B cell (primary cell): Measurements from ENCODE around the gene EIF2B4. TPM values are rescaled to one million over a fixed set of nuclear protein-coding genes. Genes with fewer than 3 reads are reported as not detected.

Experiments
- ATAC-seq: fragments of 200-7000 bp; cut with Tn5 transposase; one replicate; pipeline ENCODE4 v1.10.0; 2021; ENCODE audit warnings: low read depth, mild to moderate bottlenecking, moderate number of reproducible peaks, moderate library complexity
- CTCF ChIA-PET: fragments of 350-600 bp; sonication (Branson Sonifier 250); formaldehyde crosslinking; loops from one replicate; lab custom pipeline; 2021; ENCODE audit warnings: antibody characterized with exemption, inconsistent platforms; lab: Charles Lee
- POLR2A ChIA-PET: fragments of 350-600 bp; sonication (Branson Sonifier 250); formaldehyde crosslinking; loops from one replicate; lab custom pipeline; 2021; ENCODE audit warnings: antibody characterized with exemption; lab: Charles Lee
- DNase-seq: peaks from one replicate; pipeline ENCODE4 v3.0.0; 2013
- H2AFZ ChIP-seq: 2 replicates; pipeline ENCODE4 v1.6.1; 2012; ENCODE audit warnings: mild to moderate bottlenecking, low read depth, low read length; ENCODE audit not compliant: insufficient read depth, poor library complexity, severe bottlenecking
- H3K27ac ChIP-seq, 2 donors: 1 replicate in 1 of 2; 2 replicates in 1 of 2; pipeline ENCODE4 v1.5.1; 2012 to 2013; ENCODE audit warnings: low read length in 2 of 2, mild to moderate bottlenecking in 2 of 2, moderate library complexity in 1 of 2
- H3K27me3 ChIP-seq, 4 experiments: fragments of 200-600 bp in 1 of 4; sonication (generic) in 1 of 4; replicated peaks in 1 of 4; 1 replicate in 2 of 4; 2 replicates in 2 of 4; pipeline versions ENCODE4 v1.6.1 to v1.7.0; 2013 to 2016; ENCODE audit warnings: low read length in 3 of 4, mild to moderate bottlenecking in 2 of 4, mixed read lengths in 1 of 4, moderate library complexity in 1 of 4; ENCODE audit not compliant: insufficient read depth in 4 of 4, control insufficient read depth in 3 of 4; ENCODE audit errors: control extremely low read depth in 1 of 4
- H3K36me3 ChIP-seq, 2 experiments: replicated peaks in 1 of 2; 1 replicate in 1 of 2; 2 replicates in 1 of 2; pipeline versions ENCODE4 v1.6.1 to v1.7.1; 2013; ENCODE audit warnings: low read length in 1 of 2; ENCODE audit not compliant: insufficient read depth in 2 of 2, control insufficient read depth in 1 of 2; ENCODE audit errors: control extremely low read depth in 1 of 2, extremely low read depth in 1 of 2
- H3K4me1 ChIP-seq, 2 donors: fragments of 200-600 bp in 1 of 2; sonication (generic) in 1 of 2; 1 replicate in 1 of 2; 2 replicates in 1 of 2; pipeline versions ENCODE4 v1.5.1 to v1.6.1; 2013 to 2017; ENCODE audit warnings: low read length in 2 of 2; ENCODE audit not compliant: control insufficient read depth in 2 of 2, insufficient read depth in 2 of 2
- H3K4me2 ChIP-seq: replicated peaks from 2 replicates; pipeline ENCODE3; 2012; ENCODE audit warnings: mild to moderate bottlenecking, low read depth, low read length; ENCODE audit not compliant: poor library complexity, severe bottlenecking
- H3K4me3 ChIP-seq, 5 experiments: fragments of 200-600 bp in 1 of 5; sonication (generic) in 1 of 5; 1 replicate in 3 of 5; 2 replicates in 2 of 5; pipeline versions ENCODE4 v1.5.1 to v1.7.0; 2011 to 2016; ENCODE audit warnings: low read length in 4 of 5, mild to moderate bottlenecking in 4 of 5, low read depth in 2 of 5, control low read depth in 1 of 5, moderate library complexity in 1 of 5; ENCODE audit not compliant: insufficient read depth in 1 of 5; ENCODE audit errors: control extremely low read depth in 1 of 5, extremely low read depth in 1 of 5
- H3K79me2 ChIP-seq: fragments of 200-600 bp; sonication (generic); one replicate; pipeline ENCODE4 v1.6.0; 2016; ENCODE audit warnings: low read length; ENCODE audit not compliant: control insufficient read depth, insufficient read depth
- H3K9ac ChIP-seq: fragments of 200-600 bp; sonication (generic); 2 replicates; pipeline ENCODE4 v1.6.1; 2017; ENCODE audit warnings: mild to moderate bottlenecking, low read length, moderate library complexity
- H3K9me3 ChIP-seq, 3 donors: one replicate each; pipeline versions ENCODE4 v1.6.1 to v1.7.1; 2013; ENCODE audit warnings: low read length in 2 of 3; ENCODE audit not compliant: control insufficient read depth in 2 of 3, insufficient read depth in 1 of 3; ENCODE audit errors: control extremely low read depth in 1 of 3
- H4K20me1 ChIP-seq: 2 replicates; pipeline ENCODE4 v1.6.0; 2012; ENCODE audit warnings: mild to moderate bottlenecking, low read length; ENCODE audit not compliant: insufficient read depth, control insufficient read depth, poor library complexity, severe bottlenecking
- H3K27ac Mint-ChIP-seq: one replicate; pipeline ENCODE4 v1.8.0; 2021; ENCODE audit warnings: mixed read lengths
- H3K27me3 Mint-ChIP-seq: one replicate; pipeline ENCODE4 v1.8.0; 2021; ENCODE audit warnings: mixed read lengths
- H3K4me1 Mint-ChIP-seq: one replicate; pipeline ENCODE4 v1.8.0; 2021; ENCODE audit warnings: mixed read lengths
- H3K4me3 Mint-ChIP-seq: one replicate; pipeline ENCODE4 v1.8.0; 2021; ENCODE audit warnings: mixed read lengths
- H3K9me3 Mint-ChIP-seq: one replicate; pipeline ENCODE4 v1.8.0; 2022; ENCODE audit warnings: mixed read lengths; ENCODE audit not compliant: insufficient read depth
- EZH2 ChIP-seq: IDR thresholded peaks from 2 replicates; pipeline ENCODE4 v1.6.1; 2012; ENCODE audit warnings: borderline replicate concordance, low read depth, mild to moderate bottlenecking, moderate library complexity, low read length; ENCODE audit not compliant: insufficient read depth, poor library complexity, severe bottlenecking
- WGBS: methylation state at CpG from one replicate; pipeline ENCODE4 v1.1.5; 2013; ENCODE audit warnings: missing lambda C conversion rate; ENCODE audit not compliant: insufficient coverage; 5-methylcytosine and 5-hydroxymethylcytosine counted together
- intact Hi-C: fragments of 100-400 bp; cut with micrococcal nuclease; formaldehyde crosslinking; loops from one replicate; pipeline ENCODE4 v1.10.0; 2022
- polyA plus RNA-seq: library from polyadenylated mRNA; depleted of rRNA; stranded (reverse); fragments of >200 nt; gene quantifications from 2 replicates; pipeline ENCODE4 v1.2.3, GENCODE V29; 2012
- total RNA-seq, 2 donors: library from RNA; stranded (reverse); fragments of 120-200 nt in 1 of 2; gene quantifications; 1 replicate in 1 of 2; 2 replicates in 1 of 2; pipeline versions ENCODE4 v1.2.3 to v1.2.4, GENCODE V29; 2013 to 2022
- TF ChIP-seq, protein P1 (sequence below): fragments of 200-600 bp; IDR thresholded peaks from one replicate; pipeline ENCODE4 v1.8.0; 2022; ENCODE audit warnings: antibody characterized with exemption, mild to moderate bottlenecking

The EIF2B4 gene
- total and polyA plus RNA-seq, 2 donors (not counting 1 experiment from before 2014, with no cell fraction given): 33.8 to 56.7 TPM

DNA sequence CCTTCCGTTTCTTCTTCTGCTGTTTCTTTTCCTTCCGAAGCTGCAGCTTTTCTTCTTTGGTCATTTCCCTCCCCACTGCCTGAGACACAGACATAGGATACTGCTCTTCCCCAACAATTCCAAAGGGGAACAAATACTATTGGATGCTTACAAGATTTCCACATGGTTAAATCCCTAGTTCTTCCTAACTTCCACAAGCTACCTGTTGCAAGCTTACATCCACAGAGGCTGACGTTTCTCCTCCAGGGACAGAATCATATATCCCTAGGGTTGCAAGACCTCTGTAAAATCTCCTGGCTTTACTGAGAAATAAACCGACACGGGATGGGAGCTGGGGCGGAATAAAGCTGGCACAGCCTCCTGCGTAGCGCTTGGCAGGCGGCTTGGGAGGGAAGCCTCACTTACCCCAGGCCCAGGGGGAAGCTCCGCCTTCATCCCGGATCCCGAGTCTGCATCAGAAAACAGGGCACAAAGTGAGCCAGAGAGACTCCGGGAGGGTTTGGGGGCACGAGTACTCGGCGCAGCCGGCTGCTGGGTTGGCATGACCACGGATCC is 590 bp downstream of the EIF2B4 start:
- H3K4me1 ChIP-seq: peaks cover 31 to 34% of the 10 kb centered on the region in 2 donors
- peak overlapping the region; percentile 64 to 95 for H3K27ac ChIP-seq
- Mint-ChIP-seq H3K27me3 (no peaks in the 10 kb centered on the region), H3K4me1 (peaks cover 31% of the 10 kb centered on the region), H3K9me3 (no peaks in the 10 kb centered on the region), H3K4me3 (peak overlapping the region; percentile 96), H3K27ac (peak overlapping the region; percentile 100)
- H4K20me1 ChIP-seq: peaks cover 16% of the 10 kb centered on the region
- H3K36me3 ChIP-seq: peaks cover 0 to 55% of the 10 kb centered on the region in 2 experiments
- no peak for DNase-seq
- peaks cover 64% of the 10 kb centered on the region for H3K79me2 ChIP-seq
- no peak for TF ChIP-seq EZH2
- TF ChIP-seq, protein P1, sequence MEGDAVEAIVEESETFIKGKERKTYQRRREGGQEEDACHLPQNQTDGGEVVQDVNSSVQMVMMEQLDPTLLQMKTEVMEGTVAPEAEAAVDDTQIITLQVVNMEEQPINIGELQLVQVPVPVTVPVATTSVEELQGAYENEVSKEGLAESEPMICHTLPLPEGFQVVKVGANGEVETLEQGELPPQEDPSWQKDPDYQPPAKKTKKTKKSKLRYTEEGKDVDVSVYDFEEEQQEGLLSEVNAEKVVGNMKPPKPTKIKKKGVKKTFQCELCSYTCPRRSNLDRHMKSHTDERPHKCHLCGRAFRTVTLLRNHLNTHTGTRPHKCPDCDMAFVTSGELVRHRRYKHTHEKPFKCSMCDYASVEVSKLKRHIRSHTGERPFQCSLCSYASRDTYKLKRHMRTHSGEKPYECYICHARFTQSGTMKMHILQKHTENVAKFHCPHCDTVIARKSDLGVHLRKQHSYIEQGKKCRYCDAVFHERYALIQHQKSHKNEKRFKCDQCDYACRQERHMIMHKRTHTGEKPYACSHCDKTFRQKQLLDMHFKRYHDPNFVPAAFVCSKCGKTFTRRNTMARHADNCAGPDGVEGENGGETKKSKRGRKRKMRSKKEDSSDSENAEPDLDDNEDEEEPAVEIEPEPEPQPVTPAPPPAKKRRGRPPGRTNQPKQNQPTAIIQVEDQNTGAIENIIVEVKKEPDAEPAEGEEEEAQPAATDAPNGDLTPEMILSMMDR: no peak
- WGBS: 1% methylated on average over 18 of the region's 18 CpGs
- peak overlapping the region; percentile 76 to 96 (median 87) for H3K4me3 ChIP-seq
- no peak for ATAC-seq
- peak overlapping the region; percentile 95 for H3K9ac ChIP-seq
- CTCF ChIA-PET: interaction anchor here (0.8 to 3.9 kb wide), 10 partner anchors 9 to 68 kb away, joined by 3 to 14 read pairs (median 4); partner anchors contain the start of genes GTF3C2, NRBP1, PPM1G and ZNF513
- H3K9me3 ChIP-seq: no peaks in the 10 kb centered on the region
- POLR2A ChIA-PET: interaction anchor here (1.1 to 4.2 kb wide), 3 partner anchors 9 to 40 kb away, joined by 3 to 34 read pairs (median 5); partner anchors contain the start of genes GTF3C2 and PPM1G
- H2AFZ ChIP-seq: peak overlapping the region; percentile 95
- no peaks in the 10 kb centered on the region for H3K27me3 ChIP-seq
- intact Hi-C loops: loop anchor here (1.0 to 2.0 kb wide), 14 partner anchors 11 to 318 kb away; partner anchors contain the start of genes AGBL5, ATRAID, CAD and CCDC121
- H3K4me2 ChIP-seq: peak overlapping the region; percentile 88

DNA sequence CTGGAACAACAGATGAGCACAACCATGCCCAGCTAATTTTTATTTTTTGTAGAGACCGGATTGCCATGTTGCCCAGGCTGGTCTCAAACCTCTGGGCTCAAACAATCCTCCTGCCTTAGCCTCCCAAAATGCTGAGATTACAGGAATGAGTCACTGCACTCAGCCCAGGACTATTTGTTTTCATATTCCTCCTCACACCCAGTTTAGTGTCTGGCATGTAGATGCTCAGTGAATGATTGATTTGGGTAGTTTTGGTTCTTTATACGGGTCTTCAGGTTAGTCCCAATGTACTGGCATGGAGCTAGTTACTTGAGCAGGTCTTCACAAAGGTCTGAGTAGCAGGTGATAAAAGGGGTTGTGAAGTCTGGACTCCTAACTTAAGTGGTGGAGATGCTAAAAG is 6.2 kb downstream of the EIF2B4 start:
- Histone ChIP-seq H3K4me3 (no peak overlapping the region), H4K20me1 (peaks cover 2% of the 10 kb centered on the region), H2AFZ (no peak overlapping the region), H3K9me3 (no peaks in the 10 kb centered on the region), H3K27ac (no peak overlapping the region), H3K79me2 (peaks cover 12% of the 10 kb centered on the region), H3K4me1 (peaks cover 3 to 4% of the 10 kb centered on the region in 2 donors), H3K9ac (no peak overlapping the region), H3K36me3 (peaks cover 0 to 42% of the 10 kb centered on the region in 2 experiments), H3K4me2 (no peak overlapping the region), H3K27me3 (no peaks in the 10 kb centered on the region)
- intact Hi-C loops: no loop called here
- Mint-ChIP-seq H3K4me3 (no peak overlapping the region), H3K4me1 (peaks cover 5% of the 10 kb centered on the region), H3K27ac (no peak overlapping the region), H3K9me3 (no peaks in the 10 kb centered on the region), H3K27me3 (no peaks in the 10 kb centered on the region)
- TF ChIP-seq, protein P1: no peak
- no peak for TF ChIP-seq EZH2
- WGBS: 88% methylated on average over 2 of the region's 2 CpGs
- CTCF ChIA-PET: no interaction called here
- ATAC-seq (no peak), DNase-seq (no peak)
- POLR2A ChIA-PET: no interaction called here
